Umbilical cord (tissue), 2 donors: ENCODE results near the gene PROSER2. TPM values are rescaled to one million over a fixed set of nuclear protein-coding genes. Genes with fewer than 3 reads are reported as not detected.
A peak's percentile ranks its signal among the peaks of the same experiment; 100 is the strongest.

ENCODE experiments used
- DNase-seq: peaks from one replicate; pipeline ENCODE4 v3.0.0-alpha.2; 2015; ENCODE audit warnings: low spot score
- total RNA-seq: library from RNA; depleted of rRNA; stranded (reverse); fragments of >200 nt; gene quantifications from one replicate; pipeline ENCODE4 v1.2.3, GENCODE V29; 2014; ENCODE audit warnings: low replicate concordance; ENCODE audit not compliant: insufficient read depth

PROSER2 gene
- total RNA-seq, 1 donor from 2014 or later, result 4.1 TPM

GRCh38 chr10:11906714-11907113 lies 83.6 kb downstream of the PROSER2 start:
- no peak for DNase-seq

GRCh38 chr10:11907914-11908313 lies 84.8 kb downstream of the PROSER2 start:
- DNase-seq, result no peak

GRCh38 chr10:11908536-11908935 lies 85.4 kb downstream of the PROSER2 start:
- DNase-seq, result no peak

GRCh38 chr10:11908991-11909390 lies 85.8 kb downstream of the PROSER2 start:
- DNase-seq, result no peak

GRCh38 chr10:11909618-11910017 lies 86.5 kb downstream of the PROSER2 start:
- no peak for DNase-seq

GRCh38 chr10:11910102-11910501 lies 86.9 kb downstream of the PROSER2 start:
- DNase-seq, result no peak

GRCh38 chr10:11913079-11913641 lies 90.0 kb downstream of the PROSER2 start:
- DNase-seq, result peak; percentile 70

DNA sequence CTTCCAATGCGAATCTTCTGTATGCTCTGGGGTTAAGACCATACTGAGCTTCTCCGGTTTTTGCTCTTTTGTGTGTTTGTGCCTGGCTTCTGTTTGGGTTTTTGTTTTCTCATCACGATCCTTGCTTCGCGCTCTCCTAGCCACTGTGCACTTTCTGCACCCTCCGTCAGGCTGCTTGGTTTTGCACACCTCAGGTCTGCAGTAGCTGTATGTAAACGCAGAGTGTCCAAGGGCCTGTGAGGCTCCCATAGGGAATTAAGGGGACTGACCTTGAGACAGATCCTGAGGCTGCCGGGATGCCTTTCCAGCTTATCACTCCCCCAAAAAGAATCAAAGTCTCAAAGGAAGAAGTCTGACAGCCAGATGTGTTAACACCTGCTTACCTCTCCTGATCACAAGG lies 95.2 kb downstream of the PROSER2 start:
- no peak for DNase-seq

GRCh38 chr10:11919271-11919670 lies 96.1 kb downstream of the PROSER2 start:
- DNase-seq, result no peak

Other genes starting within 250 kb of the PROSER2 start
- 11.3 TPM for gene USP6NL, start 211.7 kb upstream of the PROSER2 start, total RNA-seq
- gene ECHDC3, start 81.0 kb upstream of the PROSER2 start, total RNA-seq, result 0.48 TPM
- 16.6 TPM for gene UPF2, start 219.5 kb downstream of the PROSER2 start, total RNA-seq
- gene DHTKD1, start 245.6 kb downstream of the PROSER2 start, total RNA-seq, result 56.3 TPM